Endothelial cell of umbilical vein (primary cell): ENCODE results near the gene MSI1.

Experiments used
- EZH2 ChIP-seq: IDR thresholded peaks from 2 replicates; pipeline ENCODE4 v1.6.1; 2012; ENCODE audit warnings: borderline replicate concordance, low read depth, mild to moderate bottlenecking, moderate library complexity, low read length, inconsistent platforms; ENCODE audit not compliant: severe bottlenecking
- TF ChIP-seq, protein P1 (sequence below): IDR thresholded peaks from 2 replicates; pipeline ENCODE4 v1.6.1; 2011; ENCODE audit not compliant: insufficient read depth, insufficient read length

- no peak for TF ChIP-seq EZH2
- TF ChIP-seq, protein P1, sequence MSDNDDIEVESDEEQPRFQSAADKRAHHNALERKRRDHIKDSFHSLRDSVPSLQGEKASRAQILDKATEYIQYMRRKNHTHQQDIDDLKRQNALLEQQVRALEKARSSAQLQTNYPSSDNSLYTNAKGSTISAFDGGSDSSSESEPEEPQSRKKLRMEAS, result no peak
Observed at GRCh38 chr12:120388691-120389481, 19.9 kb upstream of the MSI1 start.
